RCC 7860 (cell line): Measurements from ENCODE around the gene LRRC56.

Experiments
- DNase-seq: peaks from one replicate; pipeline ENCODE4 v3.0.0-alpha.2; 2015; ENCODE audit warnings: low spot score
- FAIRE-seq: peaks from 2 replicates; lab custom pipeline; 2012; peaks lifted over from hg19 to GRCh38; lab: Jason Lieb, UNC

LRRC56 gene

GRCh38 chr11:537622-538430 is 499 bp downstream of the LRRC56 start:
- no peak for FAIRE-seq

GRCh38 chr11:538431-539051 is 1.2 kb downstream of the LRRC56 start:
- DNase-seq (no peak), FAIRE-seq (no peak)

More at GRCh38 chr11:537622-538430, 499 bp downstream of the LRRC56 start:
- DNase-seq, result no peak

GRCh38 chr11:539971-540481 is 2.7 kb downstream of the LRRC56 start:
- no peak for FAIRE-seq
- DNase-seq, result no peak

GRCh38 chr11:540583-541432 is 3.5 kb downstream of the LRRC56 start:
- DNase-seq (no peak), FAIRE-seq (no peak)

- no peak for FAIRE-seq
- DNase-seq, result no peak
Measured at GRCh38 chr11:541433-541885, 4.1 kb downstream of the LRRC56 start.

GRCh38 chr11:544817-545166 is 7.5 kb downstream of the LRRC56 start:
- DNase-seq, result no peak
- FAIRE-seq, result no peak

GRCh38 chr11:545171-545570 is 7.8 kb downstream of the LRRC56 start:
- FAIRE-seq (no peak), DNase-seq (no peak)

- DNase-seq, result no peak
- FAIRE-seq, result no peak
Measured at GRCh38 chr11:548700-549603, 11.6 kb downstream of the LRRC56 start.

- DNase-seq, result no peak
- no peak for FAIRE-seq
Measured at GRCh38 chr11:550021-550745, 12.9 kb downstream of the LRRC56 start.

- FAIRE-seq (no peak), DNase-seq (no peak)
Measured at GRCh38 chr11:550746-551085, 13.4 kb downstream of the LRRC56 start.

GRCh38 chr11:551131-551530 is 13.8 kb downstream of the LRRC56 start:
- DNase-seq (no peak), FAIRE-seq (no peak)

- DNase-seq (no peak), FAIRE-seq (no peak)
Measured at GRCh38 chr11:551596-551995, 14.3 kb downstream of the LRRC56 start.

GRCh38 chr11:553083-553987 is 16.0 kb downstream of the LRRC56 start:
- no peak for FAIRE-seq
- DNase-seq, result no peak

- no peak for DNase-seq
Measured at GRCh38 chr11:553988-554340, 16.6 kb downstream of the LRRC56 start.

GRCh38 chr11:554428-555226 is 17.3 kb downstream of the LRRC56 start:
- DNase-seq (peak; percentile 59), FAIRE-seq (no peak)

More at GRCh38 chr11:553988-554340, 16.6 kb downstream of the LRRC56 start:
- FAIRE-seq, result no peak

GRCh38 chr11:555227-555779 is 18.0 kb downstream of the LRRC56 start:
- DNase-seq (no peak), FAIRE-seq (no peak)

- no peak for DNase-seq
- no peak for FAIRE-seq
Measured at GRCh38 chr11:555780-556661, 18.7 kb downstream of the LRRC56 start.
